NCI-H2196 (cell line): ENCODE data around the gene CCDC88B.

Source experiments
- DNase-seq: peaks from one replicate; lab custom pipeline; 2025; ENCODE audit not compliant: unreplicated experiment; lab: John Stamatoyannopoulos, UW

The CCDC88B gene

DNA sequence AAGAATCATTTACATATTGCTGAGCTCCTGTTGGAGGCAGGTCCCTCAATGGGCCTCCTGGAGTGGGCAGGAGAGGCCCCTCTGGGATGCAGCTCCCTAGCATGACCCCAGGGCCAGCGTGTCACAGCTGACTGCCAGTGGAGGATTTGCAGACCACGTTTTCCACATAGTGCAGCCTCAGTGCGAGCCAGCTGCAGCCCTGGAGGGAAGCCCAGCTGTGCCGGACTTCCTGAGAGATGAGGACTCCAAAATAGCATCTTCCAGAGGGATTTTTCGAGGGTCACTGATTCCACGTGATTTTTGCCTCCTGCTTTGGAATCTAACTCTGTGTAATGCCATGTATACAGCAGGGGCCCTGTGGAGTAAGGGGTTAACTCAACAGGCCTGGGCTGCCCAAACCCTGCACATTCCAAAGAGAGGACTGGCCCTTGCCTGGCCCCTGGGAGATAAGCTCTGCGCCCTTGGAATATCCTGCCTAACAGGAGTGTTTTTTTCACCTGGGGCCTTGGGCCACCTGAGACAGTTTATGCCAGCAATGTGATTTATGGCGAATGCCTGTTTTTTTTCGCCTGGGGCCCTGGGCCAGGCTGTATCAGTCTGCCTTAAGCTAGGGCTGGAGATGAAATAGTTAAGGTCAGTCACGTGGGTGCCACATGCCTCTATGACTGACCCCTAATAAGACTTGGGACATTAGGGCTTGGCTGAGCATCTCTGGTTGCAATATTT, 66.4 kb downstream of the CCDC88B start:
- no peak for DNase-seq
